Measurements from ENCODE around the gene HK1.

DNA sequence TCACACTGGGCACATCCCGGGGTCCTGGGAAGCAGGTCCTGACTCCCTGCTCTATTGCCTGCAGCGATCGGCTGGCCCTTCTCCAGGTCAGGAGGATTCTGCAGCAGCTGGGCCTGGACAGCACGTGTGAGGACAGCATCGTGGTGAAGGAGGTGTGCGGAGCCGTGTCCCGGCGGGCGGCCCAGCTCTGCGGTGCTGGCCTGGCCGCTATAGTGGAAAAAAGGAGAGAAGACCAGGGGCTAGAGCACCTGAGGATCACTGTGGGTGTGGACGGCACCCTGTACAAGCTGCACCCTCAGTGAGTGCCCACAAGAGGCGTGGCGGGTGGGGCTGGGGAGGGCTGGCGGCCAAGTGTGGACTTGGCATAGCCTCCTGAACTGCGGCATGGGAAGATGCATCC, 12.8 kb upstream of the HK1 start:
- TF ChIP-seq TGIF2 (CRISPR knock-in tag; IDR thresholded peaks at IDR 0.05) (no peak), SMAD9 (CRISPR knock-in tag; IDR thresholded peaks at IDR 0.05) (no peak), HCFC1 (IDR thresholded peaks at IDR 0.05; ENCODE audit: low read depth, low read length) (no peak), MTA1 (CRISPR knock-in tag; IDR thresholded peaks at IDR 0.05; ENCODE audit: borderline replicate concordance) (no peak), ATF2 (CRISPR knock-in tag; IDR thresholded peaks at IDR 0.05) (no peak)

Data from HepG2 (cell line).